ENCODE data around the gene CEBPA. TPM values are rescaled to one million over a fixed set of nuclear protein-coding genes. Genes with fewer than 3 reads are reported as not detected.

Gene CEBPA
- total and polyA plus RNA-seq, 2 experiments from 2014 or later, result 103 to 151 TPM

DNA sequence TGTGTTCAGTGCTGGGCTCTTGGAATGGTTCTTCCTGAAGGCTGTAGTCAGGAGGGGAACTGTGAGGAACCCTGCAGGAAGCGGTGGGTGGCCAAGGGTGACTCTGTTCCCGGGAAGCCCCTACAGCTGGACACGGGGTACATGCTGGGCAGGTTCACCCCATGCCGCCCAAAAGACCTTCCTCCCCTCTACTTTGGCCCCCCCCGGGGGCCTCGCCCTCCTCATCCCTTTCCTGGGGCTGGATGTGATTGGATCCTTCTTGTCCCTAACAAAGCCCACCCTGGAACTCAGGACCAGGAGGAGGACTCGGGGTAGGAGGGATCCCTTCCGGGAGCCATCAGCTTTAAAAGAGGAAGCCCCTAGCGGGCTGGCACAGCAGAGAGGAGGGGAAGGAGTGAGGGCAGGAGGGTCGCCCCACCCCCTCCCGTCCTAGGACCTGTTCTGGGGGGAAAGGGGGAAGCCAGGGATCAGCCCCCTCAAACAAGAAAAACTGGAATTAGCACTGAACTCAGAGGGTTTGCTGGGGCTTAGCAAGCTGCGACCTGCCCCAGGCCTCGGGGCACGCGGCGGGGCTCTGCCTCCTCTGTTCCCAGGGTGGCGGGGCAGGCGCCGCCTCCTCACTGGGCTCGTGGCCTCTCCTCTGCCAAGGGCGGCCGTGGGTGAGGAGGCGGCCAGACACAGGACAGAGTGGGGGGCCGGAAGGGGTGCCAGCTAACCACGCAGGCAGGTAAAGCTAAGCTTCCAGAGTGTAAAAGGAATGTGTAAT is 4.0 kb downstream of the CEBPA start:
- TF ChIP-seq EZH2phosphoT487 (IDR thresholded peaks at IDR 0.05; ENCODE audit: low read depth, severe bottlenecking, unreplicated experiment) (no peak), EZH2 (IDR thresholded peaks at IDR 0.05; ENCODE audit: borderline replicate concordance) (no peak)
- TF ChIP-seq, protein P1, sequence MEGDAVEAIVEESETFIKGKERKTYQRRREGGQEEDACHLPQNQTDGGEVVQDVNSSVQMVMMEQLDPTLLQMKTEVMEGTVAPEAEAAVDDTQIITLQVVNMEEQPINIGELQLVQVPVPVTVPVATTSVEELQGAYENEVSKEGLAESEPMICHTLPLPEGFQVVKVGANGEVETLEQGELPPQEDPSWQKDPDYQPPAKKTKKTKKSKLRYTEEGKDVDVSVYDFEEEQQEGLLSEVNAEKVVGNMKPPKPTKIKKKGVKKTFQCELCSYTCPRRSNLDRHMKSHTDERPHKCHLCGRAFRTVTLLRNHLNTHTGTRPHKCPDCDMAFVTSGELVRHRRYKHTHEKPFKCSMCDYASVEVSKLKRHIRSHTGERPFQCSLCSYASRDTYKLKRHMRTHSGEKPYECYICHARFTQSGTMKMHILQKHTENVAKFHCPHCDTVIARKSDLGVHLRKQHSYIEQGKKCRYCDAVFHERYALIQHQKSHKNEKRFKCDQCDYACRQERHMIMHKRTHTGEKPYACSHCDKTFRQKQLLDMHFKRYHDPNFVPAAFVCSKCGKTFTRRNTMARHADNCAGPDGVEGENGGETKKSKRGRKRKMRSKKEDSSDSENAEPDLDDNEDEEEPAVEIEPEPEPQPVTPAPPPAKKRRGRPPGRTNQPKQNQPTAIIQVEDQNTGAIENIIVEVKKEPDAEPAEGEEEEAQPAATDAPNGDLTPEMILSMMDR (IDR thresholded peaks at IDR 0.05; ENCODE audit: poor library complexity), result no peak
- Histone ChIP-seq H3K9me3 (ENCODE audit: low read depth) (no peaks in the 10 kb centered on the region), H4K20me1 (ENCODE audit: insufficient read depth, poor library complexity, severe bottlenecking) (peaks cover 15% of the 10 kb centered on the region), H3K4me1 (ENCODE audit: insufficient read depth) (peaks cover 45% of the 10 kb centered on the region), H2AFZ (no peak overlapping the region), H3K27me3 (peaks cover 2% of the 10 kb centered on the region), H3K4me2 (peak overlapping the region; percentile 95), H3K9me2 (replicated peaks; ENCODE audit: insufficient read depth) (no peaks in the 10 kb centered on the region), H3K79me2 (peaks cover 24% of the 10 kb centered on the region), H3K4me3 (no peak overlapping the region), H3K27ac (peak overlapping the region; percentile 86), H3K36me3 (replicated peaks; ENCODE audit: insufficient read depth, low read depth) (no peaks in the 10 kb centered on the region)
- 77% methylated on average over 21 of the region's 25 CpGs for WGBS (ENCODE audit: low lambda C conversion rate, missing lambda C conversion rate)
- DNase-seq (ENCODE audit: low spot score), result peak; percentile 75

- peaks cover 2% of the 10 kb centered on the region for H3K27me3 ChIP-seq
Measured at GRCh38 chr19:33297401-33298145, 4.8 kb downstream of the CEBPA start.

GRCh38 chr19:33296488-33296971 is 5.8 kb downstream of the CEBPA start:
- no peak for DNase-seq (ENCODE audit: low spot score)
- WGBS (ENCODE audit: low lambda C conversion rate, missing lambda C conversion rate), result 54% methylated on average over 14 of the region's 14 CpGs
- Histone ChIP-seq H3K36me3 (replicated peaks; ENCODE audit: insufficient read depth, low read depth) (no peaks in the 10 kb centered on the region), H3K27ac (peak overlapping the region; percentile 86), H2AFZ (no peak overlapping the region), H3K4me1 (ENCODE audit: insufficient read depth) (peaks cover 60% of the 10 kb centered on the region), H3K79me2 (peaks cover 22% of the 10 kb centered on the region), H3K4me3 (no peak overlapping the region), H4K20me1 (ENCODE audit: insufficient read depth, poor library complexity, severe bottlenecking) (peaks cover 15% of the 10 kb centered on the region), H3K27me3 (peaks cover 2% of the 10 kb centered on the region), H3K9me3 (ENCODE audit: low read depth) (no peaks in the 10 kb centered on the region), H3K4me2 (no peak overlapping the region), H3K9me2 (replicated peaks; ENCODE audit: insufficient read depth) (no peaks in the 10 kb centered on the region)
- TF ChIP-seq, protein P1 (IDR thresholded peaks at IDR 0.05; ENCODE audit: poor library complexity), result no peak
- no peak for TF ChIP-seq EZH2phosphoT487 (IDR thresholded peaks at IDR 0.05; ENCODE audit: low read depth, severe bottlenecking, unreplicated experiment)
- no peak for TF ChIP-seq EZH2 (IDR thresholded peaks at IDR 0.05; ENCODE audit: borderline replicate concordance)

More at GRCh38 chr19:33297401-33298145, 4.8 kb downstream of the CEBPA start:
- peak; percentile 59 for DNase-seq (ENCODE audit: low spot score)
- H3K79me2 ChIP-seq, result peaks cover 22% of the 10 kb centered on the region
- TF ChIP-seq EZH2 (IDR thresholded peaks at IDR 0.05; ENCODE audit: borderline replicate concordance) (no peak), EZH2phosphoT487 (IDR thresholded peaks at IDR 0.05; ENCODE audit: low read depth, severe bottlenecking, unreplicated experiment) (no peak)
- TF ChIP-seq, protein P1 (IDR thresholded peaks at IDR 0.05; ENCODE audit: poor library complexity), result no peak
- peaks cover 15% of the 10 kb centered on the region for H4K20me1 ChIP-seq (ENCODE audit: insufficient read depth, poor library complexity, severe bottlenecking)
- H3K36me3 ChIP-seq (replicated peaks; ENCODE audit: insufficient read depth, low read depth), result no peaks in the 10 kb centered on the region
- no peaks in the 10 kb centered on the region for H3K9me2 ChIP-seq (replicated peaks; ENCODE audit: insufficient read depth)
- peaks cover 50% of the 10 kb centered on the region for H3K4me1 ChIP-seq (ENCODE audit: insufficient read depth)
- H3K27ac ChIP-seq, result peak overlapping the region; percentile 86
- no peaks in the 10 kb centered on the region for H3K9me3 ChIP-seq (ENCODE audit: low read depth)
- H3K4me3 ChIP-seq, result no peak overlapping the region
- H3K4me2 ChIP-seq, result no peak overlapping the region
- WGBS (ENCODE audit: low lambda C conversion rate, missing lambda C conversion rate), result 61% methylated on average over 11 of the region's 11 CpGs
- no peak overlapping the region for H2AFZ ChIP-seq

Data from hepatocyte (in vitro differentiated cells).